Left ventricle myocardium superior (tissue), 1 donor: ENCODE results near the gene PNKD. TPM values are rescaled to one million over a fixed set of nuclear protein-coding genes. Genes with fewer than 3 reads are reported as not detected.

Experiments used
- ATAC-seq: fragments of 200-7000 bp; cut with Tn5 transposase; one replicate; pipeline ENCODE4 v1.9.1; 2020; ENCODE audit warnings: mild to moderate bottlenecking, moderate library complexity
- DNase-seq: peaks from one replicate; pipeline ENCODE4 v3.0.0-alpha.2; 2020
- intact Hi-C: fragments of 100-400 bp; cut with micrococcal nuclease; formaldehyde crosslinking; loops from one replicate; pipeline ENCODE4 v1.11.0; 2022
- total RNA-seq: library from RNA; stranded (reverse); fragmentation: NEBNext Ultra II Directional; extraction: Animal tissue kit (Norgen Biotek cat#: 25700); gene quantifications from one replicate; pipeline ENCODE4 v1.2.1, GENCODE V29; 2021
- donor health status: DM: no; HTN: yes; CAD: no; lungs with severe emphysema.

The PNKD gene
- total RNA-seq, 1 donor from 2014 or later = 67.1 TPM

- intact Hi-C loops = loop anchor here (10.0 kb wide), 1 partner anchor 53 kb away; no protein-coding TSS in a partner anchor
- no peak for ATAC-seq
- DNase-seq = no peak
Measured at GRCh38 chr2:218357236-218358177, 87.2 kb downstream of the PNKD start.

GRCh38 chr2:218360453-218360852, 90.1 kb downstream of the PNKD start:
- ATAC-seq (peak; percentile 45), DNase-seq (no peak)
- intact Hi-C loops = no loop called here

- ATAC-seq = no peak
- intact Hi-C loops = no loop called here
- no peak for DNase-seq
Measured at GRCh38 chr2:218362606-218363005, 92.3 kb downstream of the PNKD start.

GRCh38 chr2:218363736-218364135, 93.4 kb downstream of the PNKD start:
- intact Hi-C loops = no loop called here

GRCh38 chr2:218364196-218364595, 93.9 kb downstream of the PNKD start:
- intact Hi-C loops = no loop called here
- DNase-seq = no peak
- ATAC-seq = no peak

More at GRCh38 chr2:218363736-218364135, 93.4 kb downstream of the PNKD start:
- ATAC-seq = no peak
- no peak for DNase-seq

GRCh38 chr2:218366621-218367414, 96.5 kb downstream of the PNKD start:
- intact Hi-C loops = no loop called here
- no peak for DNase-seq
- ATAC-seq = no peak

- ATAC-seq (peak; percentile 97), DNase-seq (peak; percentile 96)
- intact Hi-C loops = no loop called here
Measured at GRCh38 chr2:218367415-218368149, 97.3 kb downstream of the PNKD start.

- no peak for DNase-seq
- no peak for ATAC-seq
- intact Hi-C loops = no loop called here
Measured at GRCh38 chr2:218368150-218368528, 97.8 kb downstream of the PNKD start.

GRCh38 chr2:218368621-218369153, 98.4 kb downstream of the PNKD start:
- DNase-seq = no peak
- peak; percentile 16 for ATAC-seq
- intact Hi-C loops = no loop called here

GRCh38 chr2:218369330-218369729, 99.0 kb downstream of the PNKD start:
- intact Hi-C loops = no loop called here
- ATAC-seq (no peak), DNase-seq (no peak)

GRCh38 chr2:218370410-218371063, 100.2 kb downstream of the PNKD start:
- intact Hi-C loops = no loop called here
- peak; percentile 20 for ATAC-seq
- no peak for DNase-seq

GRCh38 chr2:218371983-218372350, 101.6 kb downstream of the PNKD start:
- no peak for ATAC-seq
- DNase-seq = no peak
- intact Hi-C loops = no loop called here

- ATAC-seq (no peak), DNase-seq (no peak)
- intact Hi-C loops = no loop called here
Measured at GRCh38 chr2:218374795-218375194, 104.5 kb downstream of the PNKD start.

GRCh38 chr2:218375212-218375611, 104.9 kb downstream of the PNKD start:
- ATAC-seq (no peak), DNase-seq (no peak)
- intact Hi-C loops = no loop called here

- DNase-seq (no peak), ATAC-seq (no peak)
- intact Hi-C loops = no loop called here
Measured at GRCh38 chr2:218378053-218378452, 107.7 kb downstream of the PNKD start.

GRCh38 chr2:218381916-218382366, 111.6 kb downstream of the PNKD start, which contains the start of gene SLC11A1:
SLC11A1 (plus strand) TSS chr2:218382273; CDS start chr2:218382369, 96 bp downstream.
- ATAC-seq = peak; percentile 86
- DNase-seq = peak; percentile 67
- intact Hi-C loops = no loop called here

- ATAC-seq (no peak), DNase-seq (no peak)
- intact Hi-C loops = no loop called here
Measured at GRCh38 chr2:218382785-218383184, 112.5 kb downstream of the PNKD start.

GRCh38 chr2:218383892-218384519, 113.7 kb downstream of the PNKD start:
- no peak for ATAC-seq
- intact Hi-C loops = no loop called here
- no peak for DNase-seq
